Peyer's patch (tissue), 4 donors: ENCODE data around the gene BRCA1.

ENCODE experiments used
- CTCF ChIP-seq, 6 experiments: fragments of 450-650 bp in 4 of 6; fragments of 200-600 bp in 2 of 6; sonication (generic) in 1 of 6; IDR thresholded peaks; one replicate each; pipeline ENCODE4 v1.5.1; 2017 to 2019; ENCODE audit warnings: antibody characterized with exemption in 6 of 6, mild to moderate bottlenecking in 3 of 6, moderate library complexity in 1 of 6
- POLR2A ChIP-seq, 2 donors: fragments of 450-650 bp; IDR thresholded peaks; one replicate each; pipeline ENCODE4 v1.5.1; 2017; ENCODE audit warnings: antibody characterized with exemption in 2 of 2, mild to moderate bottlenecking in 2 of 2, moderate library complexity in 2 of 2

GRCh38 chr17:43010667-43011308, 114.4 kb downstream of the BRCA1 start:
- TF ChIP-seq CTCF (IDR thresholded peaks at IDR 0.05) (no peak), POLR2A (IDR thresholded peaks at IDR 0.05) (peak in 1 of 2 donors; percentile 73)
